ENCODE results near the gene DLGAP1. TPM values are rescaled to one million over a fixed set of nuclear protein-coding genes. Genes with fewer than 3 reads are reported as not detected.

The DLGAP1 gene
- total and polyA plus RNA-seq, 2 of the 8 experiments (the other 6 are each of a cell fraction or from before 2014, with no cell fraction given) = 11.8 to 16.9 TPM

DNA sequence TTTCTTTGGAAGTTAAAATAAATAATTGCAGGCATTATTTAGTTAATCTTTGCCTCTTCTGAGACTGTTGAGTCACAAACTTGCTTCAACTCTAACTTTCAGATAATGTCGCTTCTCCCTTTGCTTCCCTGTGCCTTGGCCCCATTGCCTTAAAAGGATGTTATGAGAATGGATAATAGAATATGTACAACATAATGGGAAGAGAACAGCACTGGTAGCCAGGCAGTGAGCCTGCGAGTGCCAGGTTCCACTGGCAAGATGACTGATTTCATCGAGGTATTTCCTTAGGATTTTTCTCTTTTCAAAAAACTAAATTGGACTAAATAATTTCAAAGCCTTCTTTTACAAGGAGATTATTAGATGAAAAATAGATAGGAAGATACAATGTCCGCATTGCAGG, 584.2 kb downstream of the DLGAP1 start (continued):
- TF ChIP-seq JUN (IDR thresholded peaks at IDR 0.05; ENCODE audit: low read depth, low read length) (no peak), HDAC2 (IDR thresholded peaks at IDR 0.05; ENCODE audit: borderline replicate concordance in 1 of 2, low read depth in 2 of 2, low read length in 2 of 2) (no peak)
